Measurements from ENCODE around the gene SEPTIN8.
"Not testable (repeated sequence)": the region's sequence is repeated elsewhere in the genome, so short reads cannot be mapped to it uniquely, and the experiment has no call there.

The SEPTIN8 gene

GRCh38 chr5:132812123-132812765 lies 35.2 kb upstream of the SEPTIN8 start:
- DNase-seq = no peak

DNA sequence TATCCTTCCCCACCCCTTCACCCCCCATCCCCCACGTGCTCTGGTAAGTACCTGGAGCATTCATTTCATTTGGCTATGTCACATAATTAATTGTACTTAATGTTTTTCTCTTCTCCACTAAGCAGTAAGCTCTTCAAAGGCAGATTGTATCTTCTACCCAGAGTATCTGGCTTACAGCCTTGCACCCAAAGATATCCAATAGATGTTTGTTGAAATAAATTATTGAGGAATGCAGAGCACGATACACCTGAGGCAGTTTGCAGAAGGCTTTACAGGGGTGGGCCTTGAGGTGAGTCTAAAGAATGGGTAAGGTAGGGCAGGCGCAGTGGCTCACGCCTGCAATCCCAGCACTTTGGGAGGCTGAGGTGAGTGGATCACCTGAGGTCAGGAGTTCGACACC lies 33.6 kb upstream of the SEPTIN8 start:
- no peak for DNase-seq

- no peak for DNase-seq
Measured at GRCh38 chr5:132808866-132809265, 31.8 kb upstream of the SEPTIN8 start.

- no peak for DNase-seq
Measured at GRCh38 chr5:132808448-132808847, 31.4 kb upstream of the SEPTIN8 start.

GRCh38 chr5:132807163-132807838 lies 30.3 kb upstream of the SEPTIN8 start:
- no peak for DNase-seq

DNA sequence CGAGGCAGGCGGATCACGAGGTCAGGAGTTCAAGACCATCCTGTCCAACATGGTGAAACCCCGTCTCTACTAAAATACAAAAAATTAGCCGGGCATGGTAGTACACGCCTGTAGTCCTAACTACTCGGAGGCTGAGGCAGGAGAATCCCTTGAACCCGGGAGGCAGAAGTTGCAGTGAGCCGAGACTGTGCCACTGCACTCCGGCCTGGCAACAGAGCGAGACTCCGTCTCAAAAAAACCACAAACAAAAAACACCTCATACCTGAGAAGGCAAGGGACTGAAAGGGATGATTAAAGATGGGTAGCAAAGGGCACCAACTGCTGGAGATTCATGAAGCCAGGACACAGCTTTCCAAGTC lies 29.7 kb upstream of the SEPTIN8 start:
- not testable (repeated sequence) for DNase-seq

DNA sequence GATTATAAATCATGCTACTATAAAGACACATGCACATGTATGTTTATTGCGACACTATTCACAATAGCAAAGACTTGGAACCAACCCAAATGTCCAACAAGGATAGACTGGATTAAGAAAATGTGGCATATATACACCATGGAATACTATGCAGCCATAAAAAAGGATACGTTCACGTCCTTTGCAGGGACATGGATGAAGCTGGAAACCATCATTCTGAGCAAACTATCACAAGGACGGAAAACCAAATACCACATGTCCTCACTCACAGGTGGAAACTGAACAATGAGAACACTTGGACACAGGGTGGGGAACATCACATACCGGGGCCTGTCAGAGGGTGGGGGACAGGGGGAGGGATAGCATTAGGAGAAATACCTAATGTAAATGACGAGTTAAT lies 28.8 kb upstream of the SEPTIN8 start:
- not testable (repeated sequence) for DNase-seq

GRCh38 chr5:132804219-132804618 lies 27.2 kb upstream of the SEPTIN8 start:
- not testable (repeated sequence) for DNase-seq

- not testable (repeated sequence) for DNase-seq
Measured at GRCh38 chr5:132802685-132803066, 25.6 kb upstream of the SEPTIN8 start.

DNA sequence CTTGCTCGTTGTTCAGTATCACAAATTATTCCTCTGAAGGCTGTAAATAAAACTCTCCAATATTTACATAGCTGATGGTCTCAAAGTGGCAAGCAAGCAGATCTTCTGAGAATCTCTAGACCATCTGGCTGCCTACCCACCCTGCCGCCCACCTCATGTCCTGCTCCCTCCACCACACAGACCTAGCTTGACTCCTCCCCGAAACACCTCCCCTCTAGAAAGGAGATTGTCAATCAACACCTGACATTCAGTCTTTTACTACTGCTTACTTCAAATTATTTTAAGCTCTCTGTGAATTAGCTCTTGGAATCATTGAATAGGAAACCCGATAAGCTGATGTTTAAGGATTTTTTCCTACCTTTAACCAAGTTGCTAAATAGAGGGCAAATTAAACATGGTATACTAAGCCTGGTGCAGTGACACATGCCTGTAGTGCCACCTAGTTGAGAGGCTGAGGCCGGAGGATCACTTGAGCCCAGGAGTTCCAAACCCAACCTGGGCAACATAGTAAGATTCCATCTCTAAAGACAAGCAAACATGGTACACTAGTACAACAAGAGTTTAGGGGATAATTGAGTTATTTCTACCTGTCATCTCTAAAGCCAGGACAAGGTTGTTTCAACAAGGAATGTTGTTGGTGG lies 25.1 kb upstream of the SEPTIN8 start:
- DNase-seq = no peak

- DNase-seq = no peak
Measured at GRCh38 chr5:132800545-132800944, 23.5 kb upstream of the SEPTIN8 start.

DNA sequence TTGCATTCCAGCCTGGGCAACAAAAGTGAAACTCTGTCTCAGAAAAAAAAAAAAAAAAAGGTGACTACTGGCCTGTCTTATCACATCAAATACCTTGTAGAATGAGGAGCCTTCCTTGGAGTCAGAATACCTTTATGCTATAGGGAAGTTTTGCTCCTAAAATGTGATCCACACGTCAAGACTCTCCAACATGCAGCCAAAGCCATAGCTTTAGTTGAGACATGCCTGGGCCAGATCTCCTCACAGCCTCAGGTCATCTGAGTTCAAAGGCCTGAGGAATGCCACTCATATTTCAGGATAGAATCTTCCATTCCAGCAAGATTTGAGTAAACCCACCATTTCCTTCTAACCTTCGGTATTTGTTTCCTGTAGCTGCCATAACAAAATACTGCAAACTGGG lies 22.4 kb upstream of the SEPTIN8 start:
- DNase-seq = no peak

- DNase-seq = no peak
Measured at GRCh38 chr5:132797651-132798050, 20.6 kb upstream of the SEPTIN8 start.

DNA sequence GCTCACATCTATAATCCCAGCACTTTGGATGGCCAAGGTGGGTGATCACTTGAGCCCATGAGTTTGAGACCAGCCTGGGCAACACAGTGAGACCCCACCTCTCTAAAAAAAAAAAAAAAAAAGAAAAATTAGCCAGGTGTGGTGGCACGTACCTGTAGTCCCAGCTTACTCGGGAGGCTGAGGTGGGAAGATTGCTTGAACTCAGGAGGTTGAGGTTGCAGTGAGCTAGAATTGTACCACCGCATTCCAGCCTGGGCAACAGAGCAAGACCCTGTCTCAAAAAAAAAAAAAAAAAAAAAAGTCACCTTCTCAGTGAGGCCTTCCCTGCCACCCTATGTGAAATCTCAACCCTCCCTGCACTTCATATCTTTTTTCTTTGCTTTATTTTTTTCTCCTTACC lies 14.0 kb upstream of the SEPTIN8 start:
- no peak for DNase-seq

GRCh38 chr5:132790201-132790865 lies 13.3 kb upstream of the SEPTIN8 start:
- DNase-seq = no peak

GRCh38 chr5:132788990-132789886 lies 12.2 kb upstream of the SEPTIN8 start:
- DNase-seq = no peak

DNA sequence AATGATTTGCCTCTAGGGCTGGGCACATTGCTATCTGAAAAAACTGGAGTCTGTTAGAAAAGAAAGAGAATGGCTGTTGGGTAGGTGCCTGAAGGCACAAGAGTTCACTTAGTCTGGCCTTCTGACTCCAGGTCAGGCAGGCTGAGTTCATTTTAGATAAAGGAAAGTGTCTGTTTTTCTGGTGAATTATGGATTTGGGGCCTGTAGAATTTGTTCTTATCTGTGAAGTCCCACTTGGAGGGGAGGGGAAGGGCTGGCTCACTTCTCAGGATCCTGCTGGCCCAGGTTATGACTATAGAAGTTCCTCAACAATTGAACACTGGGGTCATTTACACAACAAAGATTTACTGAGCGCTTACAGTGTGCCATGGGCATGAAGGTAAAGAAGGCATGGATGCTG lies 11.5 kb upstream of the SEPTIN8 start:
- DNase-seq = no peak

GRCh38 chr5:132787076-132787475 lies 10.0 kb upstream of the SEPTIN8 start:
- no peak for DNase-seq

- DNase-seq = no peak
Measured at GRCh38 chr5:132785864-132786263, 8.8 kb upstream of the SEPTIN8 start.

DNA sequence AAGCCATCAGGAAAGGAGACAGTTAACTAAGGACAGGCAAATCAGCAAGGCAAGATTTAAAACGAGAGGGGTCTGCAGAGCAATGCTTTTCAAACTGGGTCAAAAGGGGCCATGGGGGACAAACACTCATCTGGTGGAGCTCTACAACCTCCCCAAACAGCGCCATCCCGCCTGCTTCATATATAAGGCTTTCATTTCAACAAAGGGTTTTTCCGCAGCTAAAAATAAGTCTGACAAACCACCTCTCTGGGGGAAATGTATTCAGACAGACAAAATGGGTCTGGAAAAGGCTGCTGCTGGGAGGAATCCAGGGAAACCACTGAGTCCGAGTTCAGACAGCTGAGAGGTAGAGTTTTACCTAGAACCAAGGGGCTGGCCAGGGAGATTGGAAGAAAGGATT lies 8.3 kb upstream of the SEPTIN8 start:
- DNase-seq = no peak

- no peak for DNase-seq
Measured at GRCh38 chr5:132782101-132782500, 5.1 kb upstream of the SEPTIN8 start.

- DNase-seq = no peak
Measured at GRCh38 chr5:132781029-132781428, 4.0 kb upstream of the SEPTIN8 start.

GRCh38 chr5:132780577-132780976 lies 3.5 kb upstream of the SEPTIN8 start:
- no peak for DNase-seq
